CD4-positive, alpha-beta T cell (primary cell): ENCODE measurements around the gene CCDC198. TPM values are rescaled to one million over a fixed set of nuclear protein-coding genes. Genes with fewer than 3 reads are reported as not detected.
A peak's percentile ranks its signal among the peaks of the same experiment; 100 is the strongest.

Experiments
- ATAC-seq: fragments of 200-7000 bp; cut with Tn5 transposase; one replicate; pipeline ENCODE4 v1.10.0; 2022; ENCODE audit warnings: mild to moderate bottlenecking; ENCODE audit not compliant: poor library complexity
- CTCF ChIA-PET: fragments of 350-600 bp; sonication (Branson Sonifier 250); formaldehyde crosslinking; loops from one replicate; lab custom pipeline; 2021; ENCODE audit warnings: antibody characterized with exemption, inconsistent platforms; lab: Charles Lee
- POLR2A ChIA-PET: fragments of 350-600 bp; sonication (Branson Sonifier 250); formaldehyde crosslinking; loops from one replicate; lab custom pipeline; 2021; ENCODE audit warnings: antibody characterized with exemption, inconsistent platforms; lab: Charles Lee
- DNase-seq, 14 experiments: peaks; one replicate each; pipeline ENCODE4 v3.0.0-alpha.2; 2013 to 2020; ENCODE audit warnings: mixed read lengths in 2 of 14
- H3K27ac ChIP-seq, 2 donors: one replicate each; pipeline versions ENCODE4 v1.5.1 to v1.7.0; 2013; ENCODE audit warnings: low read length in 2 of 2, low read depth in 1 of 2, mild to moderate bottlenecking in 1 of 2
- H3K27me3 ChIP-seq, 2 experiments: 1 replicate in 1 of 2; 2 replicates in 1 of 2; pipeline versions ENCODE4 v1.6.1 to v1.7.0; 2013; ENCODE audit warnings: low read length in 2 of 2, control low read depth in 1 of 2, mild to moderate bottlenecking in 1 of 2, moderate library complexity in 1 of 2; ENCODE audit not compliant: insufficient read depth in 2 of 2, control insufficient read depth in 1 of 2
- H3K36me3 ChIP-seq: one replicate; pipeline ENCODE4 v1.6.1; 2013; ENCODE audit warnings: low read length, control low read depth; ENCODE audit not compliant: insufficient read depth
- H3K4me1 ChIP-seq: one replicate; pipeline ENCODE4 v1.6.1; 2013; ENCODE audit warnings: low read length, control low read depth; ENCODE audit not compliant: insufficient read depth
- H3K4me3 ChIP-seq: one replicate; pipeline ENCODE4 v1.5.1; 2013; ENCODE audit warnings: mild to moderate bottlenecking, low read length, moderate library complexity
- H3K9me3 ChIP-seq, 2 experiments: 1 replicate in 1 of 2; 2 replicates in 1 of 2; pipeline versions ENCODE4 v1.6.1 to v1.7.0; 2013; ENCODE audit warnings: low read length in 2 of 2, mild to moderate bottlenecking in 2 of 2, control low read depth in 1 of 2, moderate library complexity in 1 of 2; ENCODE audit not compliant: control insufficient read depth in 1 of 2, insufficient read depth in 1 of 2
- H3K27ac Mint-ChIP-seq: one replicate; pipeline ENCODE4 v1.8.0; 2020; ENCODE audit warnings: mixed read lengths
- H3K27me3 Mint-ChIP-seq: one replicate; pipeline ENCODE4 v1.8.0; 2021; ENCODE audit warnings: mixed read lengths
- H3K36me3 Mint-ChIP-seq: one replicate; pipeline ENCODE4 v1.8.0; 2021; ENCODE audit warnings: low read depth, mixed read lengths
- H3K4me1 Mint-ChIP-seq: one replicate; pipeline ENCODE4 v1.8.0; 2021; ENCODE audit warnings: low read depth, mixed read lengths
- H3K4me3 Mint-ChIP-seq: one replicate; pipeline ENCODE4 v1.8.0; 2020; ENCODE audit warnings: mild to moderate bottlenecking, mixed read lengths
- H3K9me3 Mint-ChIP-seq: one replicate; pipeline ENCODE4 v1.8.0; 2020; ENCODE audit warnings: mixed read lengths
- CTCF ChIP-seq: fragments of 200-600 bp; IDR thresholded peaks from one replicate; pipeline ENCODE4 v1.8.0; 2022; ENCODE audit warnings: antibody characterized with exemption, mild to moderate bottlenecking
- intact Hi-C, 2 experiments: fragments of 100-400 bp; cut with DNase I in 1 of 2; cut with micrococcal nuclease in 1 of 2; formaldehyde crosslinking; loops; one replicate each; pipeline versions ENCODE4 v1.15.1 to v1.9.0; 2023 to 2025; cut with DNase I, micrococcal nuclease
- total RNA-seq, 174 experiments: library from RNA in 2 of 174; stranded (reverse) in 2 of 174; gene quantifications; one replicate each; pipeline ENCODE4 v1.2.3 and lab custom pipeline; 2021 to 2026

Gene CCDC198
- total RNA-seq, 2 experiments from 2014 or later = not detected

DNA sequence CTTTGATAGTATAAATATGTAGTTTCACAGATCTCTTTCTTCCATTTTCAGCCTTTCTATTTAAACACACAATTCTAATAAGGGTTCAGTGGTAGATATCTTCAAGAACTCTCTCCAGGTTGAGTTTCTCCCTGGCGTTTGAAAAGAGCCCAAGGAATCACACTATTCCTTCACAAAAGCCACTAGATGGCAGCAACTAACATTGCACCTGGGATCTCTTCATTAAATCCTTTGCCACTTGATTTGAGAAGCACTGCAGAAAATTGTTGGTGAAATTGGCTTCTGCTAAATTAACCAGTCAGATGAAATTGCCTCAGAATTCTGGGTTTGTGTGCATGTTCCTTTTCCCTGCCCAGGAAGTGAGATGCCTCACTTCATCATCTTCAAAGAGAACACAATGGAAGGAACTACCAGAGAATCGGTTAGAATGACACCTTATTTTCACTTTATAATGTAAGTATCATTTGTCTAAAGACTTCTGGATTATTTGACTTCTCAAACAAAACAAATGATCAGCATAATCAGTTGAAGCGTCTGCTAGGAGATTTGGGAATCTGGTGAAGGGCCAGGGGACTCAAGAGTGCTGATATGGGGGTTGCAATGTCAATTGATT is 6.8 kb downstream of the CCDC198 start:
- Histone ChIP-seq H3K4me3 (no peak overlapping the region), H3K9me3 (no peaks in the 10 kb centered on the region), H3K36me3 (no peaks in the 10 kb centered on the region), H3K27me3 (no peaks in the 10 kb centered on the region), H3K27ac (no peak overlapping the region), H3K4me1 (peaks cover 2% of the 10 kb centered on the region)
- intact Hi-C loops = loop anchor here in 1 of 2 experiments (5.0 kb wide), 1 partner anchor 585 kb away; no protein-coding TSS in a partner anchor
- Mint-ChIP-seq H3K27ac (no peak overlapping the region), H3K27me3 (peaks cover 7% of the 10 kb centered on the region), H3K9me3 (no peaks in the 10 kb centered on the region), H3K4me1 (no peaks in the 10 kb centered on the region), H3K4me3 (no peak overlapping the region), H3K36me3 (no peaks in the 10 kb centered on the region)
- peak in 3 of 14 experiments; percentile 1 to 7 (median 4) for DNase-seq
- ChIA-PET CTCF (interaction anchor here (0.8 kb wide), 1 partner anchor 18 kb away, joined by 3 read pairs; no protein-coding TSS in a partner anchor), POLR2A (no interaction called here)
- no peak for ATAC-seq
- TF ChIP-seq CTCF = peak; percentile 32

- no peak overlapping the region for H3K4me3 Mint-ChIP-seq
- CTCF ChIA-PET = no interaction called here
- POLR2A ChIA-PET = no interaction called here
- Histone ChIP-seq H3K4me1 (peaks cover 2% of the 10 kb centered on the region), H3K27ac (no peak overlapping the region), H3K36me3 (no peaks in the 10 kb centered on the region), H3K27me3 (no peaks in the 10 kb centered on the region), H3K9me3 (no peaks in the 10 kb centered on the region), H3K4me3 (no peak overlapping the region)
- H3K4me1 Mint-ChIP-seq = no peaks in the 10 kb centered on the region
- ATAC-seq (no peak), DNase-seq (no peak)
- intact Hi-C loops = loop anchor here (2.0 to 5.0 kb wide), 2 partner anchors 587 kb away; no protein-coding TSS in a partner anchor
- no peaks in the 10 kb centered on the region for H3K9me3 Mint-ChIP-seq
- no peak overlapping the region for H3K27ac Mint-ChIP-seq
- TF ChIP-seq CTCF = no peak
- peaks cover 7% of the 10 kb centered on the region for H3K27me3 Mint-ChIP-seq
- no peaks in the 10 kb centered on the region for H3K36me3 Mint-ChIP-seq
Measured at GRCh38 chr14:57485635-57486034, 8.0 kb downstream of the CCDC198 start.

DNA sequence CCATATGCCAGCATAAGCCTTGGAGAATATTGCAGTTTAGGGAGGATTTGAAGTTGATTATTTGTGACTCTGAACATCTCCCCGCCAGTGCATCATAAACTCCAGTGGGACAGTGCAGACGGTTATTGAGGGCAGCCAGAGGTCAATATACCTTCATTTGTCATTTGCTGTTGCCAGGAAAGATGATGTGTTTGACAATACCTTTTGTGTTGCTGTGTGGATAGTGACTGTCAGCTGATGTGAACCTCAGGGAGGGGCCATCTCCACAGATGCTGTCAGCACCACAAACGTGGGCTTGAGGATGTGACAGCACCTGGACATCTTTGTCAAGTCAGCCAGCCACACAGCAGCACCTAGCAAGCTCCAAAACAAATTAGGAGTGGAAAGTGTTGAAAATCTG is 11.5 kb downstream of the CCDC198 start:
- Histone ChIP-seq H3K9me3 (no peaks in the 10 kb centered on the region), H3K27ac (no peak overlapping the region), H3K27me3 (no peaks in the 10 kb centered on the region), H3K4me3 (no peak overlapping the region), H3K36me3 (no peaks in the 10 kb centered on the region), H3K4me1 (peaks cover 2% of the 10 kb centered on the region)
- TF ChIP-seq CTCF = no peak
- no peaks in the 10 kb centered on the region for H3K27me3 Mint-ChIP-seq
- no peaks in the 10 kb centered on the region for H3K4me1 Mint-ChIP-seq
- H3K4me3 Mint-ChIP-seq = no peak overlapping the region
- no peaks in the 10 kb centered on the region for H3K9me3 Mint-ChIP-seq
- ChIA-PET CTCF (no interaction called here), POLR2A (no interaction called here)
- DNase-seq (no peak), ATAC-seq (no peak)
- no peaks in the 10 kb centered on the region for H3K36me3 Mint-ChIP-seq
- intact Hi-C loops = no loop called here
- H3K27ac Mint-ChIP-seq = no peak overlapping the region
